Anterior cingulate cortex (tissue), 58 donors: ENCODE measurements around the gene SOWAHC.
"Not testable (repeated sequence)": the region's sequence is repeated elsewhere in the genome, so short reads cannot be mapped to it uniquely, and the experiment has no call there.

Experiments used
- DNase-seq, 58 donors: peaks; one replicate each; lab custom pipeline; 2025; lab: John Stamatoyannopoulos, UW

SOWAHC gene, protein sequence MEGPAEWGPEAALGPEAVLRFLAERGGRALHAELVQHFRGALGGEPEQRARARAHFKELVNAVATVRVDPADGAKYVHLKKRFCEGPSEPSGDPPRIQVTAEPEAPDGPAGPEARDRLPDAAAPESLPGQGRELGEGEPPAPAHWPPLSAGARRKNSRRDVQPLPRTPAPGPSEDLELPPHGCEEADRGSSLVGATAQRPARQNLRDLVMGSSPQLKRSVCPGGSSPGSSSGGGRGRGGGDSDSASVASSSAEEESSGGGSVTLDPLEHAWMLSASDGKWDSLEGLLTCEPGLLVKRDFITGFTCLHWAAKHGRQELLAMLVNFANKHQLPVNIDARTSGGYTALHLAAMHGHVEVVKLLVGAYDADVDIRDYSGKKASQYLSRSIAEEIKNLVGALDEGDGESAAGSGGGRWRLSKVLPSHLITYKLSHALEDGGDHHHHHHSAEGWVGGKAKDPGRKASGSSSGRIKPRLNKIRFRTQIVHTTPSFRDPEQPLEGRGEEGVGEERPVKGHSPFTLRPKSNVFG

DNA sequence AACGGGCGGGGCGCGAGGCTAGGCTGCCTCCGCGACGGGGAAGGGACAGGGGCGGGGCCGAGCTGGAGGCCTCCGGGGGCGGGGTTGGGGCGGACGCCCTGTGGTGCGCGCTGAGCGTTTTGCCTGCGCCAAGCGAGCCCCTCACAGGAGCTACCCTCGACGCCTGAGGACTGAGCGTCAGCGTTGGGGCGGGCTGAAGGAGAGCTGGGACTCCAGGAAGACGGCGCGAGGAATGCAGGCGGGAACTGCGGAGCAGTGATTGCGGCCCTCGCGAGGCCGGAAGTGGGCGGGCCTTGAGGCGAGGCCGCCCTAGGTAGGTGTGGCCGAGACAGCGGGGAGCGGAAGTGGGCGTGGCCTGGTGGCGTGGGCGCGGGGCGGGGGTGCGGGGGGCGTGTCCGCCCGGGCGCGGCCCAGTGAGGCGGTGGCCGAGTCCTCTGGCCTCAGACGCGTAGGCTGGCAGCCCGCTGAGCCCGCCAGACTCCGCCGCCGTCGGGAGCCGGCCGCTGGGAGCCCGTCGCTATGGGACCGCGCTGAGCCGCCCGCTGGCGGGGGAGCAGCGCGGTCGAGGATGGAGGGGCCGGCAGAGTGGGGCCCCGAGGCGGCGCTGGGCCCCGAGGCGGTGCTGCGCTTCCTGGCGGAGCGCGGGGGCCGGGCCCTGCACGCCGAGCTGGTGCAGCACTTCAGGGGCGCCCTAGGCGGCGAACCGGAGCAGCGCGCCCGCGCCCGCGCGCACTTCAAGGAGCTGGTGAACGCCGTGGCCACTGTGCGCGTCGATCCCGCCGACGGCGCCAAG lies at the start of gene SOWAHC, which contains the start of gene SEPTIN10:
Gene SOWAHC (plus strand): TSS at position 443 of the 793 bp plus-strand sequence. CDS start 126 bp downstream, at position 569.
Gene SEPTIN10 (minus strand): TSS at position 45 of the 793 bp plus-strand sequence. CDS start 139 bp downstream, outside the sequence.
- DNase-seq = peak; percentile 16 to 95 (median 90)

DNA sequence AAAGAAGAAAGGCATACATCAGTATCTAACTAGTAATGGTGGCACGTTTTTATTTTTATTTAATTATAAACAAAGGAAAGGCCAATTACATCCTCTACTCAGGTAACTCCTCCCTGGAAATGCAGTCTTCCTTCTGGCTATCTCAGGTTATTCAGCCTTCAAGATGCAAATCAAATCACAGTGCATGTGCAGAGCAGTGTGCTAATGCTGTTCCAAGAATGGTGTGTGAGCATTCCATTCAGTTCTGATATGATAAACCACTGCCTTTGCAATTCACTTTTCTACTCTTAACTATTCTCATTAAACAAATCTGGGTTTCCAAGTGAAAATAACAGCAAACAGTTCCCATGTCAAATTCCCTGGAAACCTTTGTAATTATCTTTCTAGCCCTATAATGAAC lies 38.8 kb upstream of the SOWAHC start:
- no peak for DNase-seq

DNA sequence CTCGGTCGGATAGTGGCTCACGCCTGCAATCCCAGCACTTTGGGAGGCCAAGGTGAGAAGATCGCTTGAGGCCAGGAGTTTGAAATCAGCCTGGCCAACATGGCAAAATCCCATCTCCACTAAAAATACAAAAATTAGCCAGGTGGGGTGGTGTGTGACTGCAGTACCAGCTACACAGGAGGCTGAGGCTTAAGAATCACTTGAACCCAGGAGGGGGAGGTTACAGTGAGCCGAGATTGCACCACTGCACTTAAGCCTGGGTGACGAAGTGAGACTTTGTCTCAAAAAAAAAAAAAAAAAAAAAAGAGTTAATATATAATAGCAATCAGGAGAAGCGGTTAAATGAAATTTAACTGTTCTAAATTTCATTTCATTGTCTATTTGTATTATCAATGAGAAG lies 36.5 kb upstream of the SOWAHC start:
- not testable (repeated sequence) for DNase-seq

DNA sequence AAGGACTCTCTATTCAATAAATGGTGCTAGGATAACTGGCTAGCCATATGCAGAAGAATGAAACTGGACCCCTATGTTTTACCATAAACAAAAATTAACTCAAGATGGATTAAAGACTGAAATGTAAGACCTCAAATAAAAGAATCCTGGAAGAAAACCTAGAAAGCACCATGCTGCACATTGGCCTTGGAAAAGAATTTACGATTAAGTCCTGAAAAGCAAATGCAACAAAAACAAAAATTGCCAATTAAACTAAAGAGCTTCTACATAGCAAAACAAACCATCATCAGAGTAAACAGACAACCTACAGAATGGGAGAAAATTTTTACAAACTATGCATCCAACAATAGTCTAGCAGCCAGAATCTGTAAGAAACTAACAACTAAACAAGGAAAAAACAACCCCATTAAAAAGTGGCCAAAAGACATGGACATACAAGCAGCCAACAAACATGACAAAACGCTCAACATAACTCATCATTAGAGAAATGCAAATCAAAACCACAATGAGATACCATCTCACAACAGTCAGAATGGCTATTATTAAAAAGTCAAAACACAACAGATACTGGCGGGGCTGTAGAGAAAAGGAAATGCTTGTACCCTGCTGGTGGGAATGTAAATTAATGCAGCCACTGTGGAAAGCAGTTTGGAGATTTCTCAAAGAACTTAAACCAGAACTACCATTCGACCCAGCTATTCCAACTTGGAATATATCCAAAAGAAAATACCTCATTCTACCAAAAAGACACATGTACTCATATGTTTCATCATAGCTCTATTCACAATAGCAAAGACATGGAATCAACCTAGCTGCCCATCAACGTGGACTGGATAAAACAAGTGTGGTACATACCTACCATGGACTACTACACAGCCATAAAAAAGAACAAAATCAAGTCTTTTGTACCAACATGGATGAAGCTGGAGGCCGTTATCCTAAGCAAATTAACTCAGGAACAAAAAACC lies 31.0 kb upstream of the SOWAHC start:
- DNase-seq = no peak

DNA sequence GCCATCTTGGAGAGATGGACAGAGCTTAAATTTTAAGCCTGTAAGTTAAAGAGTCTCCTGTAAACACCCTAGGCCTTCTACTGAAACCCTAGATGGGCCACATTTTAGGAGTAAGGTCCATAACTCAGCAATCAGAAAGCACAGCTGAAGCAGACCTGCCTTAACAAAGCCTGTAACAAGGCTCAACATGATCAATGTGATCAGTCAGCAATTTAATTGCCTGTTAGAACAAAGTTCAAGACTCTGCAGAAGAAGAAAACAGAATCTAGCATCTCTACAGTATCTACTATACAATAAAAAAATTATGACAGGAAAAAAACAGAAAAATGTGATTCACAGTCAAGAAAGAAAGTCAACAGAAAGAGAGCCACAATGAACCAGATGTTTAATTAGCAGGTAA lies 27.5 kb upstream of the SOWAHC start:
- DNase-seq = no peak

DNA sequence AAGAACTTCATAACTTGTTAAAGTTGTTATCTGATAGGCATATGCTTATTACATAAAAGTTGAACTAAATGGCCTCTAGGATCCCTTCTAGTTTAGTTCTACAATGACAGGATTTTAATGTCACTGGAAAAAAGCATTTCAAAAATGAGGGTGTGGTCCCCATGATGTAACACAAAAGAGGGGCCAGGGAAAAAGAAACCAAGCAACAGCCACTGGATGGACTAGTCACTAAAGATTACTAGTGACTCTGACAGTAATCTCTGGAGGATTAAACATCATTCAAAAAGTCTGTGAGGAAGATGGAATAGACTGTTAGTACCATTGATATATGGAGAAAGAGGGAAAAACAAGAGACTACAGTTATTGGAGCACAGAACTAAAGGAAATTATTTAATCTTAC lies 23.0 kb upstream of the SOWAHC start:
- no peak for DNase-seq

DNA sequence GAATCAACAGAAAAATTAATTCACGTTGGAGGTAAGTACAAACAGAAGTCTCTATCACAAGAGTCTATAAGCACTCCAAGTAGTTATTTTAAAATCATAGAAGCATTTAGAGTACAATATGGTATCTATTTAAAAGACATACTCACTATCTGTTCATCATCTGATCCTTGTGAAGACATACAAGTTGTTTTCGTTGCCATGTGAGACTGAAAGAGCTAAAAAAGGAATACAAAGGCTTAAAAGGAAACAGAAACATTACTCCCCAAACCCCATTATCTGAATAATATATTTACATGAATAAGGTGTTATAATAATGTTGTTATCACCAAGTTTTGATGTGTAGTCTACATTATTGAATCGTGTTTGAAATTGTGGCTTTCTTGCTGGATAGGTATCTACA lies 21.3 kb upstream of the SOWAHC start:
- DNase-seq = no peak

DNA sequence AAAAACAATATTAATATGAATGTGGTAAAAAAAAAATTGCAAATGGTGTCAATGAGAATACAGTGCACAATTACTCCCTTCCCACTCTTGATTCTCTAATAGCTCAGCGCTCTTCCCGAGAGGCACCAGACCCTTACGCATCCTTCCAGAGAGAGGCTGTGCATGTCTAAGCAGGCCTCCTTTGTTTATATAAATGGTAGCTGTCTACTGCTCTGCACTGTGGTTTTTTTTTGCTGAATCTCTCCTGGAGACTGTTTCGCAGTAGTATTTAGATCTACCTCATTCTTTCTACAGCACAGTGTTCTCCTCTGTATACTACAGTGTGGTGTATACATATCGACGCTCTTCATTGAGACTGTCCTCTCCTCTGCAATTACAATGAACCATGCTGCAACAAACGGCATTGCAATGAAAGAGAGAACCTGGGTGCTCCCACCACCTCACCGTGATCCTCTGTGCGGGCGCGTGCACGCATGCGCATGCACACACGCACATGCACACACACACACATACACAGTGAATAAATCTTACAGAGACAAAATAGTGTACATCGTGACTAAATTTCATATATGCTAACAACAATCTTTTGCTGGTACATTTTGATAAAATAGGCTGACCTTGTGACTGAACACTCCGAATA lies 19.8 kb upstream of the SOWAHC start:
- no peak for DNase-seq

DNA sequence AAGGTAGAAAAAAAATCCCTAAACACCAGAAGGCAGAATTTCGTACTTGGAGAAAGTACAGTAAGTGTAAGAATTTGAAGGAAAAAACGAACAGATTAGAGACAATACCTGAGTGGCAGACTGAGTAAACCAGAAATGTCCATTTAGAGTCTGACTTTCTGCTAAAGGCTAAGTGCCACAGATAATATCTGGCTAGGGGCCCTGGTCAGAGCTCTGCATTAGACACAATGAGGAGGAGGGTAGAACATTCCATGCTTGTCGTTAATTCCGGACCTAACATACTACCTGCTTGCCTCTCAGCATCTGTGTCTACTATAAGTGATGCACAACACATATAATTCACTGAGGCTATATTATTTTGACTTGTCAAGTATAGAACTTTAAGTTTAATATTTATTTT lies 18.5 kb upstream of the SOWAHC start:
- no peak for DNase-seq

DNA sequence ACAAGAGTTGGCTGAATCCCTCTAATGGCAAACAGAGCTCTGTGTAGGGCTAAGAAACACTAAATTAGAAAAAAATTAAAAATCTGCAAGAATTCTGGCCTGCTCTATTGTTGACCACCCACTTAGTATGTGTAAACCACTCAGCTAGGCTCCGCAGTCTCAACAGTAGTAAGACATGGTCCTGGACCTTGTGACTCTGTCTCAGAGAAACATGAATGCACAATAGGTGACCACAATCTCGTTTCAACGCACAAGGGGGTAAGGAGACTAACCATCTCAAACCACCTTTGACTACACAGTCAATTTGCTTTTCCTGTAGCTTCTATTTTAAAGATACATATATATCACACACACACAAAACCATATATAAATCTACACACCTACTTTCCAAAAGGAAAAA lies 16.9 kb upstream of the SOWAHC start:
- no peak for DNase-seq

DNA sequence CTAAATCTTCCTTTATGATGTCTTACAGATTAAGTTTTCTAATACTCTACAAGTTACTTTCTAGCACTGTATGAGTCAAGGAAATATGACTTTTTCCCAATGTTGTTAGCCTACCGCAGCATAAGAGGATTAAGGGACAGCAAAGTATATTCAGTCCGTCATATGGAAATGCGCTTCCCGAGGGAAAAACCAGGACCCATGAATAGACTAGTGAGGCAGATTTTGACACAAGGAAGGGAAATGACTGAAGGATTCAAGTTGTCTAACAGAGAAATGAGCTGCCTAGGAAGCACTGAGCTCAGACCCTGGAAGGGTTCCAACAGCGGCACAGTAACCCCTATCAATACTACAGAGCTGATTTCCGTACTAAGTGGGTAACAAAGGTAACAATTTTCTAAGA lies 12.4 kb upstream of the SOWAHC start:
- peak in 1 of 58 donors; percentile 17 for DNase-seq

DNA sequence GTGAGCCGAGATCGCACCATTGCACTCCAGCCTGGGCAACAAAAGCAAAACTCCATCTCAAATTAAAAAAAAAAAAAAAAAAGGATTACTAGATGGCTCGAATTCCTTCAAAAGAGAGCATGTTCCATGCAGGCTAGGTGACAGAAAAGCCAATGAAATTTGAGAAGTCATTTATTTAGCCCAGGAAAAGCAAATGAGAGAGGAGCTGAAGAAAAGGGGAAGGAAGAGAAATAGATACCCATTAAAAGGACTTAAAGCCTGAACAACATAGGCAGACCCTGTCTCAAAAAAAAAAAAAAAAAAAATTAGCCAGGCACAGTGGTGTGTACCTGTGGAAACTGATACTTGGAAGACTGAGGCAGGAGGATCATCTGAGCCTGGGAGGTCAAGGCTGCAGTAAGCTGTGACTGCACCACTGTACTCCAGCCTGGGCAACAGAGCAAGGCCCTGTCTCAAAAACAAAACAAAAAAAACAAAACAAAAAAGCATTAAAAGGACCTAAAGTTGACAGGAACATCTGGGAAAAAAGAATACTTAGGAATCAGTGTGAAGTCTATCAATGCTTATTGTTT lies 11.5 kb upstream of the SOWAHC start:
- DNase-seq = no peak

DNA sequence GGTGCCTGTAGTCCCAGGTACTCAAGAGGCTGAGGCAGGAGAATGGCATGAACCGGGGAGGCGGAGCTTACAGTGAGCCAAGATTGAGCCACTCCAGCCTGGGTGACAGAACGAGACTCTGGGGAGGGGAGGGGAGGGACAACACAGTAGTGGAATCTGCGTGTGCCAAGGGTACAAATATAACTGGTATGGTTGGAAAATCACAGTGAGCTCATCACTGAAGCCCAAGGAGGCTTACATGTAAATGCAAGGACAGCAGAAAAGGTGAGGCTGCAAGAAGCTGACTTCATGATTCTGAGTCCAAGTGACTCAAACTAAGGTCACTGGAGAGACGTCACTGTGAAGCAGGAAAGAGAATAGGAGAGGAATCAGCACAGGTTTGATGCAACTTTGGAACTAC lies 9.6 kb upstream of the SOWAHC start:
- DNase-seq = no peak

DNA sequence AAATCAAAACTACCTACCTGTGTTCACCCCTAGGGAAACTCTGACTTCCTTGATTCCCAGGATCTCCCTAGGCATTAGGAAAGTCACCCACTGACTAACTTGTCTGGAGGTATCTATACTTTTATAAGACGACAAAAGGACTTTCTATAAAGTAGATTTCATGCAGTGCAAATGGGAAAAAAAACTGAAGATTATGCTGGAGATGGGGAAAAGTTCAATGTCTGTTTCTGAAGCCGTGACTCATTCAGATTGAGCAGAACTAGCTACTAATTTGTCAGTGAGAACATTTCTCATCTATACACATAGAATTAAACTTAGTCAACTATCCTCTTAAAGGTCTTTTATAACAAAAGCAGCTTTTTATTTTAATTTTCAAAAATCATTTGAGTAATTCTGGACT lies 6.4 kb upstream of the SOWAHC start:
- DNase-seq = no peak

DNA sequence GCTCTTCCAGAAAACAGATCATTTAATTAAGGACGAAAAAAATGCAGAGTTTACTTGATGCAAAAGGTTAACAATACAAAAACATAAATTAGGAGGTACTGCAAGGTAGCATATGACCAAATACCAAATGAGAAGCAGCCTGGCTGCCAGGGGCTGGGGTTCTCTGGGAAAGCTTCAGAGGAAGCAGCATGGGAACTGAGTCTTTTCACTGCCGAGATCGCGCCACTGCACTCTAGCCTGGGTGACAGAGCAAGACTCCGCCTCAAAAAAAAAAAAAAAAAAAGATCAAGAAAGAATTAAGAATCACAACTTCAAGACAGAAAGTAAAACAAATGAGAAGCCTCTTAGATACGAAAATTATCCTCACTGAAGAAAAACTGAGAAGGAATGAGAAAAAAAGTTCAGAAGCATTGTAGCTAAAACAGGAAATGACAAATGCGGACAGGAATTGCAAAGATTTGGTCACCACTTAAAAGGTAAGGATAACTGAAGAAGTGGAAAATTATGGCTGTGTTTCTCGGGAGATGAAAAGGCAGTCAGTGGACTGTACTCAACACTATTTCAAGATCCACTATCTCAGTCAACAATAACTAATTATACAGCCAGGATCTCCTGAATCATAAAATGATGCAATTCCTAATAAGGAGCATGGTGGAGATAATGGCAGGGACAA lies 4.7 kb upstream of the SOWAHC start:
- no peak for DNase-seq

DNA sequence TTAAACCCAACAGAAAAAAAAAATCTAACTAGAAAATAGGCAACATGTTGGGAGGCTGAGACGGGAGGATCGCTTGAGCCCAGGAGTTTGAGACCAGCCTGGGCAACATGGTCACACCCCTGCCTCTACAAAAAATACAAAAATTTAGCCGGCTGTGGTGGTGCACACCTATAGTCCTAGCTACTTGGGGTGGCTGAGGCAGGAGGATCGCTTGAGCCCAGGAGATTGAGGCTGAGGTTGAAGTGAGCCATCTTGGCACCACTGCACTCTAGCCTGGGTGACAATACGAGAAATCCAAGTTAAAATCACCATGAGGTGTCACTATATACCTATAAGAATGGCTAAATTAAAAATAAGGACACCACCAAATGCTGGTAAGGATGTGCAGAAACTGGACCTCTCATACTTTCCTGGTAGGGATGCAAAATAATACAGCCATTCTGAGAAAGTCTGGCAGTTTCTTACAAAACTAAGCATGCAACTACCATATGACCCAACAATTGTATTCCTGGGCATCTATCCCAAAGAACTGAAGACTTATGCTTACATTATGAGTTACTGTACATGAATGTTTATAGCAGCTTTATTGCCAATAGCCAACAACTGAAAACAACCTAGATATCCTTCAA lies 2.6 kb upstream of the SOWAHC start:
- no peak for DNase-seq

DNA sequence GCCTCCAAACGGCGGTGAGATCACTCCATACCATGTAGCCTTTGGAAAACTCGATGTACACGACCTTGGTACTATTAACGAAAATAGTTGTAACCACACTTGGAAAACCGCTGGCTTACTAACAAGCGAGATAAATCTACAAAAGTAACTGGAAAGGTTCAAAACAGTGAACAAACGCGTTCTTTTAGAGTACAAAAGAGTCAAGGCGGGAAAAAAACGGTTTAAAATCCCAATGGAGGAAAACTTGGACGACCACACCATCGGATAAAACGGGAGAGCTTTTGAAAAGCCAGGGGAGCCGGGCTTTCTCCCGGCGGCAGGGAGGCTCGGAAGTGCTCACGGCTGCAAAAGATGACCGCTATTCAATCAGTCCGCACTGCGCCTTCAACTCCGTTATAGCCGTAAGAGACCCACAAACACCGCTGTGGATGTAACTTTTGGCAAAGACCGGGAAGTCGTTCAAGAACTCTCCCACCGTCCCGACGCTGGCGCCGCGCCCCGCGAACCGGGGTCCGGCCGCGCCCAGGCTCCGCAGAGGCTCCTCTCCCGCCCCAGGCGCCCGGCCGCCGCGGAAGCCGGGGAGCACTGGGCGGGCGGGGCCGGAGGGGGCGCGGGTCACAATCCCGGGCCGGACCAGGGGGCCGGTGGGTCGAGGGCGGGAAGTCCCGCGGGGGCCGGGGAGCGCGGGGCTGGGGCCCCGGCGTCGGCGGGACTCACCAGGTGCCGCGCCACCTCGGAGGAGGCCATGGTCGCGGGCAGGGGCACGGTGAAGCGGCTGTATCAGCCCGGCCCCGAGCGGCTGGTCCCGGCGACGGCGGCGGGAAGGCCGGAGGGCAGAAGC lies 863 bp upstream of the SOWAHC start:
- peak in 13 of 58 donors; percentile 15 to 74 (median 51) for DNase-seq
